Measurements from ENCODE around the gene XXYLT1. TPM values are rescaled to one million over a fixed set of nuclear protein-coding genes. Genes with fewer than 3 reads are reported as not detected.

The XXYLT1 gene
- total RNA-seq, 1 donor from 2014 or later = 16.4 TPM

DNA sequence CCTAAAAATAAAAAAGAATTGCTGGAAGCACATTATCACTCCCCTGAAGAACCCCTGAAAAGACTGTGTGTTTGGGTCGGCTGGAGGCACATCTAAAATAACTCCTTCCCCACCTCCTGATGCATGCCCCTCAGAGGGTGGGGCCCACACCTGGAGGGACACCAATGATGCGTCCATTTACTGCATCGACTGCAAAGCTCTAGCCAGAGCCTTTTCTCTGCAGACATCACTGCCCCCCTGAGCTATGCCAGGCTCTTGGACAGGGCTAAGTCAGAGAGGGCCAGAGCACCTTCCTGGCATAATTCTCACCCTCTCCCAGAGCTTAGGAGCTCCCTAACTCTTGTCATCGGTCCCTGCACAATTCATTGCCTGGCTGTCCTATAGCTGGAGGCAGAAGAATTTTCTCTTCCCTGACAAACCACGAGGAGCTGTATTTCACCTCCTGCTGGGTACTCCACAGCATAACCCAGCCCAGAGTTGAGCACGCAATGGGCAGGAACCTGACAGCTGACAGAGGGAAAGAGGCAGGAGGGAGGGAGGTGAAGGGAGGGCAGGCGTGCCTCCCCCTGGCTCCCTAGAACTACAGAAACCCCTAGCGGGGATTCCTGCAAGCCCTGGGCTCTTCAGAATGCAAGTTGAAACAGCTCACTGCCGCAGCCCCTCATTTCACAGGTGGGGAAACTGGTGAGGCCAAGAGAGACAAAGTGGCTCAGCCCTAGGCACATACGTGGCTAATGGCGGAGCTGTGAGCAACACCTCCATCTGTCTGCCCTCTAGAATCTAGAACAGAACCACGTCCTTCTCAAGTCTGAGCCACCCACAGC, 46.6 kb downstream of the XXYLT1 start:
- peaks cover 15% of the 10 kb centered on the region for H3K4me1 Mint-ChIP-seq
- H3K27me3 Mint-ChIP-seq (ENCODE audit: insufficient read depth, low read depth) = no peaks in the 10 kb centered on the region

DNA sequence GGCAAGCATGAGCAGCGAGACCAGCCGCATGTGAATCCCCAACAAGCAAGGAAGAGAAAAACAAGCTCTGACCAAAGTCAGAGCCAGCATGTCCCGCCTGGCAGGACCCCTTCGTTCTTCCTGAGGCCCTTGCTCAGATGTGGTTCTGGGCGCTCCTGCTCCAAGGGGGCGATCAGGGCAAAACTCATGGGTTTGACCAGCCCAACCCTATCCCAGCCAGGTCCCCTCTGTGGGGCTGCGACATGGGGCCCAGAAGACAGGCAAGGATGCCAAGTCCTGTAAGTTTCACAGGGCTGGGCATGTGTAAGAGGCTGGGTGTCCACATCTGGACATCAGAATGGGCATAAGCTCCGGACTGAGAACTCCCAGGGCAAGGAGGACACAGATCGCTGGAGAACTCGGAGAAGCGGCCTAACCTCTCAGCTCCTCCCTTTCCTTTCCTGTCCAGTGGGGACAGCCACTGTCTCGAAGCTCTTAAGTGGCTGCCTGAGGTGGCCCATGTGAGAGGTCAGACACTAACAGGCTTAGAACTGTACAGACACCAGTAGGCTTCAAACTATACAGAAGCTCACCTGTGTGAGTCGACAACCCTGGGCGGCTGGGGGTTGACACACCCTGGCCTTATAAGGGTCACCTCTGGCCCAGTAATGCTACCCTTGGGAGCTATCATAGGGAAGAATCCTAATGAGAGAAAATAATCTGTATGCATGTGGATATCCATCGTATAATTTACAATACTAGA, 48.9 kb downstream of the XXYLT1 start:
- Histone ChIP-seq H4K20me1 (ENCODE audit: low read depth) (no peaks in the 10 kb centered on the region), H3K4me3 (no peak overlapping the region), H3K27ac (no peak overlapping the region), H3K9me3 (ENCODE audit: low read depth) (no peaks in the 10 kb centered on the region), H3F3A (ENCODE audit: low read depth) (no peaks in the 10 kb centered on the region), H2AFZ (replicated peaks) (no peak overlapping the region), H3K27me3 (no peaks in the 10 kb centered on the region), H3K4me2 (no peak overlapping the region), H3K79me2 (ENCODE audit: low read depth) (peaks cover 6% of the 10 kb centered on the region), H3K36me3 (no peaks in the 10 kb centered on the region), H3K9ac (no peak overlapping the region), H3K4me1 (no peaks in the 10 kb centered on the region)
- Mint-ChIP-seq H3K27me3 (ENCODE audit: insufficient read depth, low read depth) (no peaks in the 10 kb centered on the region), H3K9me3 (peaks cover 6% of the 10 kb centered on the region), H3K36me3 (peaks cover 20% of the 10 kb centered on the region), H3K4me1 (peaks cover 5% of the 10 kb centered on the region), H3K27ac (peak overlapping the region; percentile 63), H3K4me3 (no peak overlapping the region)
- TF ChIP-seq CTCF (IDR thresholded peaks at IDR 0.05) (no peak), EZH2phosphoT487 (IDR thresholded peaks at IDR 0.05) (no peak), EZH2 (IDR thresholded peaks at IDR 0.05) (no peak)
- DNase-seq (ENCODE audit: low spot score) = no peak

More for the DNA sequence above, 46.6 kb downstream of the XXYLT1 start:
- H3K36me3 ChIP-seq = no peaks in the 10 kb centered on the region
- H3K36me3 Mint-ChIP-seq = peaks cover 17% of the 10 kb centered on the region
- no peaks in the 10 kb centered on the region for H3K4me1 ChIP-seq
- no peak overlapping the region for H3K27ac ChIP-seq
- no peaks in the 10 kb centered on the region for H4K20me1 ChIP-seq (ENCODE audit: low read depth)
- H3K27ac Mint-ChIP-seq = no peak overlapping the region
- no peaks in the 10 kb centered on the region for H3K9me3 ChIP-seq (ENCODE audit: low read depth)
- H3K4me2 ChIP-seq = no peak overlapping the region
- no peak overlapping the region for H3K9ac ChIP-seq
- H2AFZ ChIP-seq (replicated peaks) = no peak overlapping the region
- H3K27me3 ChIP-seq = no peaks in the 10 kb centered on the region
- TF ChIP-seq EZH2phosphoT487 (IDR thresholded peaks at IDR 0.05) (no peak), EZH2 (IDR thresholded peaks at IDR 0.05) (no peak), CTCF (IDR thresholded peaks at IDR 0.05) (no peak)
- no peak for DNase-seq (ENCODE audit: low spot score)
- H3K79me2 ChIP-seq (ENCODE audit: low read depth) = peaks cover 4% of the 10 kb centered on the region
- peaks cover 2% of the 10 kb centered on the region for H3K9me3 Mint-ChIP-seq
- H3K4me3 Mint-ChIP-seq = no peak overlapping the region
- no peak overlapping the region for H3K4me3 ChIP-seq
- no peaks in the 10 kb centered on the region for H3F3A ChIP-seq (ENCODE audit: low read depth)

DNA sequence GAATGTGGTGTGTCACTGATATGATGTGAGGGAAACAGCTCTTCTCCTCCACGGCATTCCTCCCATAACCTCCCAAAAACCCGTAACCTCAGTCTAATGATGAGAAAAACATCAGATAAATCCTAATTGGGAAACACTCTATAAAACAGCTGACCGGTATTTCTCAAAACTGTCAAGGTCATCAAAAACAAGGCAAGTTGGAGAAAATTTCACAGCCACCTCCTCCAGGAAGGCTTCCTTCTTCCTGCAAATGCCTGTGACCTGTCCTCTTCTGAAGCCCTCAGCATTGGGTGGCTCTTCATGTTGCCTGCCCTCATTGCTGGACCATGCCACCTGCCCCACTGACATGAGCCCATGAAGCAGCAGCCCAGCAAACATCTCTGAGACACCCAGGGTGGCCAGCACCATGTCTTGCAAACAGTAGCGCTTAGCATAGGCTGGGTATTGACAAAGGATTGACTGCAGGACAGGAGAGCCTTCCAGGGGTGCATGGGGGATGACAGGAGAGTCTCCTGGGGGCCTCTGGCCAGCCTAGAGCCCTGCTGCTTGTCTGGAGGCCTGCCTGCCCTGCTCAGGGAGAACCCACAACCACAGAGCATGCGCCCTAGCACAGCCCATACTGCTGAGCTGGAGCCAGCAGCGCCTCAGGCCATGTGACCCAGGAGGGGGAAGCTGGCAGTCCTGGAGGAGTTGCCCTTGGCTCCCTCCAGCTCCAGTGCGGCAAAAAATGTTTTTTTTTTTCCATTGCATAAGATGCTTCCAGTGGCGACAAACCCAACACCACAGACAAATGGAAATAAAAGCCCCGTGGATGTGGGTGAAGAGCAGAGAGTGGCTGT, 49.7 kb downstream of the XXYLT1 start:
- TF ChIP-seq CTCF (IDR thresholded peaks at IDR 0.05) = no peak
- TF ChIP-seq EZH2 (IDR thresholded peaks at IDR 0.05) = no peak
- no peak for TF ChIP-seq EZH2phosphoT487 (IDR thresholded peaks at IDR 0.05)
- Histone ChIP-seq H3F3A (ENCODE audit: low read depth) (no peaks in the 10 kb centered on the region), H3K4me3 (no peak overlapping the region), H3K4me1 (no peaks in the 10 kb centered on the region), H3K9me3 (ENCODE audit: low read depth) (no peaks in the 10 kb centered on the region), H3K27me3 (no peaks in the 10 kb centered on the region), H3K36me3 (no peaks in the 10 kb centered on the region), H3K79me2 (ENCODE audit: low read depth) (peaks cover 6% of the 10 kb centered on the region), H3K9ac (no peak overlapping the region), H4K20me1 (ENCODE audit: low read depth) (no peaks in the 10 kb centered on the region), H3K27ac (no peak overlapping the region), H3K4me2 (no peak overlapping the region), H2AFZ (replicated peaks) (no peak overlapping the region)
- Mint-ChIP-seq H3K4me3 (no peak overlapping the region), H3K36me3 (peaks cover 20% of the 10 kb centered on the region), H3K4me1 (peaks cover 4% of the 10 kb centered on the region), H3K27ac (no peak overlapping the region), H3K27me3 (ENCODE audit: insufficient read depth, low read depth) (no peaks in the 10 kb centered on the region), H3K9me3 (peaks cover 6% of the 10 kb centered on the region)
- no peak for DNase-seq (ENCODE audit: low spot score)
